ENCODE results near the gene CBY3.
"Not testable (repeated sequence)": the region's sequence is repeated elsewhere in the genome, so short reads cannot be mapped to it uniquely, and the experiment has no call there.

DNA sequence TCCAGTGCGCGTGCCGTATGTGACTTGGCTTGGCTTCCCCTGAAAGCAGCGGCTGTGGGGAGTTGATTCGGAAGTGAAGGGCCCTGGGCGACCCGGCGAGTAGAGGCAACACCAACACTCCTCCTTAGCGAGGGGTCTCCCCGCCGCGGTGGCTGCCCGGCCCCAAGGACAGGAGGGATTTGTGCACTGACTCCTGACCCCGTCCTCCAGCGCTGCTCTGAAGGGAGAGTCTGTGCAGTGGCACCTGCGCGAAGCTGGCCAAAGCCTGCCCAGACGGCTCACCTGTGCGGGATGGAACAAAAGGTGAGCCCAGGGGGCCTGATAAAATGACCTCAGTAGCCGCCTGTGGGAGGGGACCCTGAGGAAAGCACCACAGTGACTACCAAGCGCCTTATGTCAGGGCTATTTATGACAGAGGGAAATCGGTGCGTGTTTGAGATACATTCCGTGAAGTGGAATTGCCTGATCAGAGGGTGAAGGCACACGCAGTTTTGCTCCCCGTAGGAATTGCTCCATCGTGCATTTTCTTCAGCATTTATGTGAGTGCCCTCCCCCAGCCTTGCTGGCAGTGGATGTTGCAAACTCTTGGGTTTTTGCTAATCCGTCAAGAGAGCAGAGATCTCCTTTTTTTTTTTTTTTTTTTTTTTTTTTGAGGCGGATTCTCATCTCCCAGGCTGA, 22.5 kb downstream of the CBY3 start:
- not testable (repeated sequence) for TF ChIP-seq SIN3A (IDR thresholded peaks at IDR 0.05; ENCODE audit: borderline replicate concordance, low read depth, low read length); ZNF292 (CRISPR knock-in tag; IDR thresholded peaks at IDR 0.05; ENCODE audit: borderline replicate concordance, low read depth); ZNF383 (CRISPR knock-in tag; IDR thresholded peaks at IDR 0.05; ENCODE audit: borderline replicate concordance); HES4 (CRISPR knock-in tag; IDR thresholded peaks at IDR 0.05; ENCODE audit: borderline replicate concordance)

Data from HepG2 (cell line).